Lower lobe of right lung (tissue), 2 donors: Measurements from ENCODE around the gene HIPK1. TPM values are rescaled to one million over a fixed set of nuclear protein-coding genes. Genes with fewer than 3 reads are reported as not detected.

Experiments
- ATAC-seq, 2 donors: fragments of 200-7000 bp; cut with Tn5 transposase; one replicate each; pipeline ENCODE4 v1.9.1; 2020 to 2022; ENCODE audit warnings: mild to moderate bottlenecking in 2 of 2, moderate library complexity in 2 of 2
- DNase-seq: peaks from one replicate; pipeline ENCODE4 v3.0.0-alpha.2; 2020
- H3K27ac ChIP-seq: fragments of 200-600 bp; one replicate; pipeline ENCODE4 v1.8.0; 2022
- H3K27me3 ChIP-seq: fragments of 200-600 bp; one replicate; pipeline ENCODE4 v1.8.0; 2022; ENCODE audit warnings: low read depth
- H3K36me3 ChIP-seq: fragments of 200-600 bp; one replicate; pipeline ENCODE4 v1.8.0; 2022; ENCODE audit warnings: mild to moderate bottlenecking
- H3K4me1 ChIP-seq: fragments of 200-600 bp; one replicate; pipeline ENCODE4 v1.8.0; 2022
- H3K4me3 ChIP-seq: fragments of 200-600 bp; one replicate; pipeline ENCODE4 v1.8.0; 2022; ENCODE audit warnings: mild to moderate bottlenecking
- H3K9me3 ChIP-seq: fragments of 200-600 bp; one replicate; pipeline ENCODE4 v1.8.0; 2022
- intact Hi-C: fragments of 100-400 bp; cut with DNase I; formaldehyde crosslinking; loops from one replicate; pipeline ENCODE4 v1.11.0; 2022
- total RNA-seq: library from RNA; stranded (reverse); fragmentation: NEBNext Ultra II Directional; extraction: Animal tissue kit (Norgen Biotek cat#: 25700); gene quantifications from one replicate; pipeline ENCODE4 v1.2.1, GENCODE V29; 2021
- TF ChIP-seq, protein P1 (sequence below): fragments of 200-600 bp; IDR thresholded peaks from one replicate; pipeline ENCODE4 v1.8.0; 2022; ENCODE audit warnings: antibody characterized with exemption, mild to moderate bottlenecking
- donor health status: DM: no; HTN: yes; CAD: no; lungs with severe emphysema.

HIPK1 gene
- total RNA-seq, 1 donor from 2014 or later, result 95.0 TPM

- Histone ChIP-seq H3K4me3 (peak overlapping the region; percentile 45), H3K27me3 (no peaks in the 10 kb centered on the region), H3K36me3 (peaks cover 3% of the 10 kb centered on the region), H3K9me3 (no peaks in the 10 kb centered on the region), H3K27ac (peak overlapping the region; percentile 65), H3K4me1 (peaks cover 67% of the 10 kb centered on the region)
- TF ChIP-seq, protein P1, sequence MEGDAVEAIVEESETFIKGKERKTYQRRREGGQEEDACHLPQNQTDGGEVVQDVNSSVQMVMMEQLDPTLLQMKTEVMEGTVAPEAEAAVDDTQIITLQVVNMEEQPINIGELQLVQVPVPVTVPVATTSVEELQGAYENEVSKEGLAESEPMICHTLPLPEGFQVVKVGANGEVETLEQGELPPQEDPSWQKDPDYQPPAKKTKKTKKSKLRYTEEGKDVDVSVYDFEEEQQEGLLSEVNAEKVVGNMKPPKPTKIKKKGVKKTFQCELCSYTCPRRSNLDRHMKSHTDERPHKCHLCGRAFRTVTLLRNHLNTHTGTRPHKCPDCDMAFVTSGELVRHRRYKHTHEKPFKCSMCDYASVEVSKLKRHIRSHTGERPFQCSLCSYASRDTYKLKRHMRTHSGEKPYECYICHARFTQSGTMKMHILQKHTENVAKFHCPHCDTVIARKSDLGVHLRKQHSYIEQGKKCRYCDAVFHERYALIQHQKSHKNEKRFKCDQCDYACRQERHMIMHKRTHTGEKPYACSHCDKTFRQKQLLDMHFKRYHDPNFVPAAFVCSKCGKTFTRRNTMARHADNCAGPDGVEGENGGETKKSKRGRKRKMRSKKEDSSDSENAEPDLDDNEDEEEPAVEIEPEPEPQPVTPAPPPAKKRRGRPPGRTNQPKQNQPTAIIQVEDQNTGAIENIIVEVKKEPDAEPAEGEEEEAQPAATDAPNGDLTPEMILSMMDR, result no peak
- no peak for ATAC-seq
- no peak for DNase-seq
- intact Hi-C loops, result no loop called here
Measured at GRCh38 chr1:113980110-113980509, 51.0 kb downstream of the HIPK1 start.

GRCh38 chr1:113981962-113982931, 53.1 kb downstream of the HIPK1 start:
- peak; percentile 38 to 52 for ATAC-seq
- intact Hi-C loops, result no loop called here
- DNase-seq, result no peak
- H3K27ac ChIP-seq, result peak overlapping the region; percentile 62
- H3K36me3 ChIP-seq, result no peaks in the 10 kb centered on the region
- H3K4me3 ChIP-seq, result peak overlapping the region; percentile 45
- no peaks in the 10 kb centered on the region for H3K9me3 ChIP-seq
- H3K4me1 ChIP-seq, result peaks cover 47% of the 10 kb centered on the region
- TF ChIP-seq, protein P1, result no peak
- no peaks in the 10 kb centered on the region for H3K27me3 ChIP-seq

DNA sequence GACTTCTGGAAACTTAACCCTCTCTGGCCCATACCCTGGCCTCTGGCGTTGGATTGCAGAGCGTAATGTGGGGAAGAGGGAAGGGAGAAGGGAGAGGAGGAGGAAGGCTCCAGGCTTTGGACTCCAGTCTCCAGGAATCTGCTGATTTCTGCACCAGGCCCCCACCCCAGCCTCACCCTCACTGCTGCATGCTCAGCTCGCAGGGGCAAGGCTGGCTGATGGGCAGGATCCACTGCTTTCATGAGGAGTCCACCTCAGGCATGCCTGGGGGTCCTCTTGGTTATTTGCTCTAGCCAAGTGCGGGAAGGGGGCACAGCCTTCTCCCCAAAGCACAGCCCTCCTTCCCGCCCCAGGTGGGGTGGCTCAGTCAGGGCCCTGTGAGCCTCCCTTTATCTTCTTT, 53.8 kb downstream of the HIPK1 start:
- no peaks in the 10 kb centered on the region for H3K27me3 ChIP-seq
- ATAC-seq, result no peak
- intact Hi-C loops, result no loop called here
- H3K9me3 ChIP-seq, result no peaks in the 10 kb centered on the region
- peak overlapping the region; percentile 62 for H3K27ac ChIP-seq
- TF ChIP-seq, protein P1, result no peak
- no peaks in the 10 kb centered on the region for H3K36me3 ChIP-seq
- DNase-seq, result no peak
- H3K4me3 ChIP-seq, result peak overlapping the region; percentile 39
- H3K4me1 ChIP-seq, result peaks cover 47% of the 10 kb centered on the region

- Histone ChIP-seq H3K27me3 (no peaks in the 10 kb centered on the region), H3K36me3 (no peaks in the 10 kb centered on the region), H3K27ac (peak overlapping the region; percentile 62), H3K4me1 (peaks cover 45% of the 10 kb centered on the region), H3K9me3 (no peaks in the 10 kb centered on the region), H3K4me3 (peak overlapping the region; percentile 39)
- no peak for DNase-seq
- no peak for ATAC-seq
- TF ChIP-seq, protein P1, result no peak
- intact Hi-C loops, result no loop called here
Measured at GRCh38 chr1:113983391-113983790, 54.3 kb downstream of the HIPK1 start.

DNA sequence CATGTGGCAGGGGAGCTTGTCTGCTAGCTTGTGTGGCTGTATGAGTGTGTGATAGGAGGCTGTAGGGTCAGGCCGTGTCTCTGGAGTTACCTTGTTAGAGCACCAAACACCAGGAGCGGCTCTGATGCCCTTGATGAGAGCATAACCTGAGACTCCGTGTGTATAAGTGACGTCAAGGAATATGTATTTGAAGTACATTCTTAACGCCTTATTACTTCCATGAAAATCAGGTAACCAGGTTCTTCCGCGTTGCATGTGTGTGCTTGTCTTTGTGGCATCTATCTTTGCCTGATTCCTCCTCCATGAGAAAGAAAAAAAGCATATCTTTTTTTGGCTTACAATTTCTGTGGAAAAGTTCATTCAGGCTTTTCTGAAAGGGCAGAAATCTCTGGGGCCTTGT, 54.7 kb downstream of the HIPK1 start:
- Histone ChIP-seq H3K4me1 (peaks cover 41% of the 10 kb centered on the region), H3K9me3 (no peaks in the 10 kb centered on the region)
- intact Hi-C loops, result no loop called here

More for the DNA sequence above, 54.7 kb downstream of the HIPK1 start:
- no peak for ATAC-seq
- H3K4me3 ChIP-seq, result no peak overlapping the region
- H3K27ac ChIP-seq, result peak overlapping the region; percentile 62
- no peaks in the 10 kb centered on the region for H3K36me3 ChIP-seq
- no peak for DNase-seq
- TF ChIP-seq, protein P1, result no peak
- no peaks in the 10 kb centered on the region for H3K27me3 ChIP-seq
